ENCODE measurements around the gene HMGB1.
A peak's percentile ranks its signal among the peaks of the same experiment; 100 is the strongest.

The HMGB1 gene

DNA sequence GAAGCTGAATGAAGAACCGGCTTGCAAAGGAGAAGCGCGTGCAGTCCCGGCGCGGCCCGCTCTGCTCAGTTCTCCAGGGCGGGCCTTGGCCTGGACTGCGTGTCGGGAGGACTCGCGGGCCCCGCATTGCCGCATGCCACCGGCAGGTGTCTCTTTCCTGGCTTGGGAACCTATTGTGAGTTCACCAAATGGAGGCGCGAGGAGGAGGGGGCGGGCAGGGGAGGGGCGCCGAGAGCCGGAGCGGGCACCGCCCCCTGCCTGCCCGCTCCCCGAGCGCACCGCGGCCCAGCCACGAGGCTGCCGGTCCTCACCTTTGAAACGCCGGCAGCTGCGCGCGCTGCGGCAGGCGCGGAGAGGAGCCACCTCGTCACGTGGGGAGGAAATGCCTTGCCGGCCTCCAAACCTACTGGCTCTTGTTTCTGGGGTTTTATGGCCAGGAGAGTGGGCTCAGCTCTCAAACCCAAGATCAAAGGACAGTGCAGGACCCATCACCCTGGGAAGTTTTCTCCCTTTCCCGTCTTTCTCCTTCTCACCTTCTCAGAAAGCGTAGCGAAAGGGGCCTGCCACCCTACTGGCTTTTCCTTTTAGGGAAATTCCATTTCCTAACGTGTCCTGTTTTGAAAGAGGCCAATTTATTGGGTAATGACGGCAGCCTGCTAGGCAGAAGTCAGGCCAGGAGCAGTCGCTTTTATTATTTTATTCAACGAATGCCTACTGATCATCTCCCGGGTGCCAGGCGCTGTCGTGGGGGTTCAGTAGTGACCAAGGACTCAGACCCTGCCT lies 57.2 kb downstream of the HMGB1 start:
- no peak overlapping the region for H3K27ac ChIP-seq (ENCODE audit: poor library complexity, severe bottlenecking)
- TF ChIP-seq, protein P1, sequence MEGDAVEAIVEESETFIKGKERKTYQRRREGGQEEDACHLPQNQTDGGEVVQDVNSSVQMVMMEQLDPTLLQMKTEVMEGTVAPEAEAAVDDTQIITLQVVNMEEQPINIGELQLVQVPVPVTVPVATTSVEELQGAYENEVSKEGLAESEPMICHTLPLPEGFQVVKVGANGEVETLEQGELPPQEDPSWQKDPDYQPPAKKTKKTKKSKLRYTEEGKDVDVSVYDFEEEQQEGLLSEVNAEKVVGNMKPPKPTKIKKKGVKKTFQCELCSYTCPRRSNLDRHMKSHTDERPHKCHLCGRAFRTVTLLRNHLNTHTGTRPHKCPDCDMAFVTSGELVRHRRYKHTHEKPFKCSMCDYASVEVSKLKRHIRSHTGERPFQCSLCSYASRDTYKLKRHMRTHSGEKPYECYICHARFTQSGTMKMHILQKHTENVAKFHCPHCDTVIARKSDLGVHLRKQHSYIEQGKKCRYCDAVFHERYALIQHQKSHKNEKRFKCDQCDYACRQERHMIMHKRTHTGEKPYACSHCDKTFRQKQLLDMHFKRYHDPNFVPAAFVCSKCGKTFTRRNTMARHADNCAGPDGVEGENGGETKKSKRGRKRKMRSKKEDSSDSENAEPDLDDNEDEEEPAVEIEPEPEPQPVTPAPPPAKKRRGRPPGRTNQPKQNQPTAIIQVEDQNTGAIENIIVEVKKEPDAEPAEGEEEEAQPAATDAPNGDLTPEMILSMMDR (IDR thresholded peaks at IDR 0.05; ENCODE audit: poor library complexity, severe bottlenecking): peak; percentile 78
- peak; percentile 76 for DNase-seq (ENCODE audit: low spot score)

DNA sequence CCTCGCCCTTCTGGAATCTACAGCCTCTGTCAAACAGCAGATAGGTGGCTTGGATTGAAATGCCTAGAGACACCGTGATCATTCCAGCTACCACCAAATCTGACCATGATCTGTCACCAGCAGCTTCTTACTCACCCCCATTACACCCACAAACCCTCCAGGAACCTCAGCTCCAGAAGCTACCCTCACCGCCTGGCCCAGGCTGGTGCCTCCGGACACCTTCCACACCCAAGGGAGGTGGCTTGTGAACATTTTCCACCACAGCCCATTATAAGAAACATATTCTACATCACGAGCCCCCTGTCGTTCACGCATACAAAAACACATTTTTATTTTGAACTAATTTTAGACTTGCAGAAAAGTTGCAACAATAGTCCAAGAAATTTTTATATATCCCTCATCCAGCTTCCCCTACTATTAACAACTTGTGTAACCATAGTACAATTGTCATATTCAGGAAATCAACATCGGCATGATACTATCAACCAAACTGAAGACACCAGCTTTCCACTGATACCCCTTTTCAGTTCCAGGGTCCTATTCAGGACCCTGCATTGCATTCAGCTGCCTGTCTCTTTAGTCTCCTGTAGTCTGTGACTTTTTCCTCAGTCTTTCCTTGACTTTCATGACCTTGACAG lies 58.8 kb downstream of the HMGB1 start:
- Histone ChIP-seq H3K4me3 (ENCODE audit: severe bottlenecking) (no peak overlapping the region), H3K4me1 (ENCODE audit: insufficient read depth, poor library complexity, severe bottlenecking) (peaks cover 3% of the 10 kb centered on the region), H3K9me3 (ENCODE audit: severe bottlenecking) (no peaks in the 10 kb centered on the region), H3K36me3 (ENCODE audit: low read depth) (no peaks in the 10 kb centered on the region), H3K27me3 (ENCODE audit: insufficient read depth, poor library complexity, severe bottlenecking) (no peaks in the 10 kb centered on the region), H3K27ac (ENCODE audit: poor library complexity, severe bottlenecking) (no peak overlapping the region)
- no peak for DNase-seq (ENCODE audit: low spot score)
- TF ChIP-seq, protein P1 (IDR thresholded peaks at IDR 0.05; ENCODE audit: poor library complexity, severe bottlenecking): no peak
- ATAC-seq (ENCODE audit: low read depth): no peak

More for the DNA sequence above, 57.2 kb downstream of the HMGB1 start:
- Histone ChIP-seq H3K27me3 (ENCODE audit: insufficient read depth, poor library complexity, severe bottlenecking) (no peaks in the 10 kb centered on the region), H3K4me1 (ENCODE audit: insufficient read depth, poor library complexity, severe bottlenecking) (peaks cover 3% of the 10 kb centered on the region), H3K9me3 (ENCODE audit: severe bottlenecking) (no peaks in the 10 kb centered on the region), H3K36me3 (ENCODE audit: low read depth) (no peaks in the 10 kb centered on the region), H3K4me3 (ENCODE audit: severe bottlenecking) (peak overlapping the region; percentile 7)
- ATAC-seq (ENCODE audit: low read depth): peak; percentile 94
